BLaER1 treated with 17β-estradiol and CSF1 and Interleukin-3, amounts not matched to agents 10 nM and 100 nM (cell line): Measurements from ENCODE around the gene RSRC1.
A peak's percentile ranks its signal among the peaks of the same experiment; 100 is the strongest.
"Not testable (repeated sequence)": the region's sequence is repeated elsewhere in the genome, so short reads cannot be mapped to it uniquely, and the experiment has no call there.

ENCODE experiments used
- H3K27ac ChIP-seq, 11 experiments: shearing (Covaris generic); formaldehyde crosslinking; 2 replicates each; pipeline ENCODE4 v1.8.1; 2022
- H3K27me3 ChIP-seq, 11 experiments: shearing (Covaris generic); formaldehyde crosslinking; 2 replicates each; pipeline ENCODE4 v1.8.1; 2022
- H3K36me3 ChIP-seq, 11 experiments: shearing (Covaris generic); formaldehyde crosslinking; 2 replicates each; pipeline ENCODE4 v1.8.1; 2022
- H3K4me1 ChIP-seq, 10 experiments: shearing (Covaris generic); formaldehyde crosslinking; 2 replicates each; pipeline ENCODE4 v1.8.1; 2022
- H3K4me2 ChIP-seq, 11 experiments: shearing (Covaris generic); formaldehyde crosslinking; 2 replicates each; pipeline ENCODE4 v1.8.1; 2022
- H3K4me3 ChIP-seq, 10 experiments: shearing (Covaris generic); formaldehyde crosslinking; 2 replicates each; pipeline ENCODE4 v1.8.1; 2022
- H3K9ac ChIP-seq, 11 experiments: shearing (Covaris generic); formaldehyde crosslinking; 2 replicates each; pipeline ENCODE4 v1.8.1; 2022
- H3K9me3 ChIP-seq, 11 experiments: shearing (Covaris generic); formaldehyde crosslinking; replicated peaks in 1 of 11; 2 replicates each; pipeline ENCODE4 v1.8.1; 2022
- H4K20me1 ChIP-seq, 11 experiments: shearing (Covaris generic); formaldehyde crosslinking; 2 replicates each; pipeline ENCODE4 v1.8.1; 2022
- Cebpa-rat ChIP-seq, 11 experiments: shearing (Covaris generic); IDR thresholded peaks; 2 replicates each; pipeline ENCODE4 v1.8.1; 2022

RSRC1 gene

GRCh38 chr3:158509891-158510290, 400.0 kb downstream of the RSRC1 start:
- no peaks in the 10 kb centered on the region for H3K4me1 ChIP-seq
- no peaks in the 10 kb centered on the region for H4K20me1 ChIP-seq
- TF ChIP-seq Cebpa-rat (IDR thresholded peaks at IDR 0.05) = peak in 1 of 11 experiments; percentile 11; a peak in 1 of 22 replicates
- no peaks in the 10 kb centered on the region for H3K27me3 ChIP-seq
- no peak overlapping the region for H3K9ac ChIP-seq
- H3K4me3 ChIP-seq = no peak overlapping the region
- H3K9me3 ChIP-seq = 0 out of 22 replicates have a peak, but pooled peaks cover 0 to 3% (median 0%) of the 10 kb centered on the region in 11 experiments
- no peaks in the 10 kb centered on the region for H3K36me3 ChIP-seq
- H3K4me2 ChIP-seq = no peak overlapping the region
- H3K27ac ChIP-seq = no peak overlapping the region

DNA sequence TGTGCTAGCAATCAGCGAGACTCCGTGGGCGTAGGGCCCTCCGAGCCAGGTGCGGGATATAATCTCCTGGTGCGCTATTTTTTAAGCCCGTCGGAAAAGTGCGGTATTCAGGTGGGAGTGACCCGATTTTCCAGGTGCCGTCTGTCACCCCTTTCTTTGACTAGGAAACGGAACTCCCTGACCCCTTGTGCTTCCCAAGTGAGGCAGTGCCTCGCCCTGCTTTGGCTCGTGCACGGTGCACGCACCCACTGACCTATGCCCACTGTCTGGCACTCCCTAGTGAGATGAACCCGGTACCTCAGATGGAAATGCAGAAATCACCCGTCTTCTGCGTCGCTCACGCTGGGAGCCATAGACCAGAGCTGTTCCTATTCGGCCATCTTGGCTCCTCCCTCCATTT, 406.8 kb downstream of the RSRC1 start:
- not testable (repeated sequence) for H3K9ac ChIP-seq, H3K27ac ChIP-seq, H3K27me3 ChIP-seq, H4K20me1 ChIP-seq, H3K36me3 ChIP-seq, H3K4me2 ChIP-seq, H3K4me3 ChIP-seq, H3K9me3 ChIP-seq
- H3K4me1 ChIP-seq = peaks cover 0 to 11% (median 0%) of the 10 kb centered on the region in 10 experiments; a peak in 4 of 20 replicates

DNA sequence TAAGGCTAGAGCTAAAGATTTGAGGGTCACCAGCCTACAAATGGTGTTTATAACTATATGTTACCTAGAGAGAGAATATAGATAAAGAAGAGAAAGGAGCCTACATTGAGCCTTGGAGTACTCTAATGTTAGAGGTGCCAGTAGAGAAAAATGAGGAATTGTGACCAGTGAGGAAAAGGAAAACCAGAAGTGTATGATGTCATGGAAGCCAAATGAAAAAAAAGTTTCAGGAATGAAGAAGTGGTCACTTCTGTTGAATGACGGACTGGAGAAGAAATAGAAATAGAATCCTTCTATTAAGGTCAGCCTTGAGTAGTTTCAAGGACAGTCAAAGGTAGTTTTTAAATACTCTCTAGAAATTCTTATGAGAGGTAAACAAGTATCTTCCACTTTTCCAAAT, 409.9 kb downstream of the RSRC1 start:
- 0 out of 22 replicates have a peak, but pooled peaks cover 0 to 3% (median 0%) of the 10 kb centered on the region in 11 experiments for H3K9me3 ChIP-seq
- no peak overlapping the region for H3K27ac ChIP-seq
- no peak overlapping the region for H3K9ac ChIP-seq
- no peaks in the 10 kb centered on the region for H3K27me3 ChIP-seq
- no peaks in the 10 kb centered on the region for H4K20me1 ChIP-seq
- 0 out of 22 replicates have a peak, but pooled peaks cover 0 to 4% (median 0%) of the 10 kb centered on the region in 11 experiments for H3K36me3 ChIP-seq
- TF ChIP-seq Cebpa-rat (IDR thresholded peaks at IDR 0.05) = no peak
- no peak overlapping the region for H3K4me3 ChIP-seq
- peaks cover 0 to 11% (median 0%) of the 10 kb centered on the region in 10 experiments; a peak in 4 of 20 replicates for H3K4me1 ChIP-seq
- H3K4me2 ChIP-seq = peak overlapping the region in 2 of 11 experiments; percentile 39 to 52; a peak in 4 of 22 replicates

DNA sequence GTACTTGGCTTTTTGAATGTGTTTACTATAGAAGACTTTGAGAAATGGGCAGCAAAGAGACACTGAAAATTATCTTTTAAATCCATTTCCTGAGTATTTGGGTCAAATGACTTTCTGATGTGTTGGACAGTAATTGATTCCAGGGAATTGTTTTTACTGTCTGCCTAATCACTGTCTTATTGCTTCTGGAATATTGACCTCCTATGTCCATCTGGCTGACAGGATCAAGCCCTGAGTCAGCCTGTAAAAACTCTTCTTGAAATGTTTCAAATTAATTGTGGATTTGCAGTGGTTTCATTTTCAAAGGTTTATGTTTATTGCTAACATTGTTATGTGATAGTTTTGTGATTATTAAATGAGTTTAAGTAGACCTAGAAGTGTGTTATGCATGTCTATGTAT, 410.5 kb downstream of the RSRC1 start:
- H3K36me3 ChIP-seq = 0 out of 22 replicates have a peak, but pooled peaks cover 0 to 4% (median 0%) of the 10 kb centered on the region in 11 experiments
- peak overlapping the region in 2 of 11 experiments; percentile 39 to 52; a peak in 3 of 22 replicates for H3K4me2 ChIP-seq
- TF ChIP-seq Cebpa-rat (IDR thresholded peaks at IDR 0.05) = no peak
- H3K9ac ChIP-seq = no peak overlapping the region
- H4K20me1 ChIP-seq = no peaks in the 10 kb centered on the region
- H3K4me1 ChIP-seq = peaks cover 0 to 11% (median 0%) of the 10 kb centered on the region in 10 experiments; a peak in 4 of 20 replicates
- H3K27me3 ChIP-seq = no peaks in the 10 kb centered on the region
- no peak overlapping the region for H3K27ac ChIP-seq
- H3K4me3 ChIP-seq = no peak overlapping the region
- 0 out of 22 replicates have a peak, but pooled peaks cover 0 to 3% (median 0%) of the 10 kb centered on the region in 11 experiments for H3K9me3 ChIP-seq

GRCh38 chr3:158522221-158523136, 412.6 kb downstream of the RSRC1 start:
- Histone ChIP-seq H3K9ac (no peak overlapping the region), H3K9me3 (0 out of 22 replicates have a peak, but pooled peaks cover 0 to 3% (median 0%) of the 10 kb centered on the region in 11 experiments), H3K4me2 (no peak overlapping the region), H3K27me3 (no peaks in the 10 kb centered on the region), H3K36me3 (0 out of 22 replicates have a peak, but pooled peaks cover 0 to 4% (median 0%) of the 10 kb centered on the region in 11 experiments), H3K4me3 (no peak overlapping the region), H3K27ac (no peak overlapping the region), H3K4me1 (peaks cover 0 to 11% (median 0%) of the 10 kb centered on the region in 10 experiments; a peak in 4 of 20 replicates), H4K20me1 (no peaks in the 10 kb centered on the region)
- no peak for TF ChIP-seq Cebpa-rat (IDR thresholded peaks at IDR 0.05)

- no peak for TF ChIP-seq Cebpa-rat (IDR thresholded peaks at IDR 0.05)
- H3K9ac ChIP-seq = no peak overlapping the region
- no peak overlapping the region for H3K27ac ChIP-seq
- no peaks in the 10 kb centered on the region for H3K4me1 ChIP-seq
- no peaks in the 10 kb centered on the region for H3K27me3 ChIP-seq
- H3K4me2 ChIP-seq = no peak overlapping the region
- no peaks in the 10 kb centered on the region for H4K20me1 ChIP-seq
- H3K9me3 ChIP-seq = 0 out of 22 replicates have a peak, but pooled peaks cover 0 to 3% (median 0%) of the 10 kb centered on the region in 11 experiments
- H3K4me3 ChIP-seq = no peak overlapping the region
- 0 out of 22 replicates have a peak, but pooled peaks cover 0 to 4% (median 0%) of the 10 kb centered on the region in 11 experiments for H3K36me3 ChIP-seq
Measured at GRCh38 chr3:158528076-158528674, 418.3 kb downstream of the RSRC1 start.

DNA sequence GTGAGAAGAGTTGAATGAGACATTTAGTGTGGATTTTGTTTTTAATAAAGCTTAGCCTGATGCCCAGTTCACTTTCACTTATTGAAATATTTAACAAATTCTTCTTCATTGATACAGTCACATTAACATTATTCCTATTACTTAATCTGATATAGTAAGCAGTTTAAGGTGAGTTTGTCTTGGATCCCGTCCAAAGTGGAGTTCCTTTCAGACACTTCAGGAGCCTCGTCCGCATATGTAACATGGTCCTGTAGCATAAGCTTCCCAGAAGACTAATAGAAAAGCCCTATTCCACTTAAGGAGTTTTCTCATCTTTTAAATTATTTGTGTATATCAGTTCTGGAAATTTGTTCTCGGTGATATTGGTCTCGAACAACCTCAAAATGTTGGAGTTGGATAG, 421.4 kb downstream of the RSRC1 start:
- no peaks in the 10 kb centered on the region for H4K20me1 ChIP-seq
- H3K27ac ChIP-seq = no peak overlapping the region
- TF ChIP-seq Cebpa-rat (IDR thresholded peaks at IDR 0.05) = no peak
- no peaks in the 10 kb centered on the region for H3K9me3 ChIP-seq
- H3K27me3 ChIP-seq = no peaks in the 10 kb centered on the region
- H3K4me2 ChIP-seq = no peak overlapping the region
- H3K9ac ChIP-seq = no peak overlapping the region
- H3K4me3 ChIP-seq = no peak overlapping the region
- H3K36me3 ChIP-seq = no peaks in the 10 kb centered on the region
- H3K4me1 ChIP-seq = no peaks in the 10 kb centered on the region

GRCh38 chr3:158532099-158532734, 422.3 kb downstream of the RSRC1 start:
- no peaks in the 10 kb centered on the region for H3K9me3 ChIP-seq
- H3K27me3 ChIP-seq = no peaks in the 10 kb centered on the region
- no peak for TF ChIP-seq Cebpa-rat (IDR thresholded peaks at IDR 0.05)
- no peak overlapping the region for H3K4me3 ChIP-seq
- no peak overlapping the region for H3K9ac ChIP-seq
- no peaks in the 10 kb centered on the region for H3K36me3 ChIP-seq
- no peaks in the 10 kb centered on the region for H4K20me1 ChIP-seq
- H3K27ac ChIP-seq = no peak overlapping the region
- no peaks in the 10 kb centered on the region for H3K4me1 ChIP-seq
- H3K4me2 ChIP-seq = no peak overlapping the region

- no peak overlapping the region for H3K4me2 ChIP-seq
- H3K9ac ChIP-seq = no peak overlapping the region
- no peaks in the 10 kb centered on the region for H3K4me1 ChIP-seq
- H3K4me3 ChIP-seq = no peak overlapping the region
- no peak overlapping the region for H3K27ac ChIP-seq
- H3K9me3 ChIP-seq = no peaks in the 10 kb centered on the region
- no peak for TF ChIP-seq Cebpa-rat (IDR thresholded peaks at IDR 0.05)
- 0 out of 22 replicates have a peak, but pooled peaks cover 0 to 4% (median 0%) of the 10 kb centered on the region in 11 experiments for H3K36me3 ChIP-seq
- H3K27me3 ChIP-seq = no peaks in the 10 kb centered on the region
- no peaks in the 10 kb centered on the region for H4K20me1 ChIP-seq
Measured at GRCh38 chr3:158535918-158536317, 426.0 kb downstream of the RSRC1 start.
